HG03469 (cell line): ENCODE data around the gene CS.
"Not testable (repeated sequence)": the region's sequence is repeated elsewhere in the genome, so short reads cannot be mapped to it uniquely, and the experiment has no call there.

Experiments
- ATAC-seq: cut with Tn5 transposase; IDR thresholded peaks from one replicate; pipeline ENCODE4 v1.9.1; 2021; ENCODE audit warnings: mild to moderate bottlenecking, moderate library complexity, moderate number of reproducible peaks; ENCODE audit not compliant: unreplicated experiment

CS gene

GRCh38 chr12:56321610-56322009, 21.5 kb upstream of the CS start:
- not testable (repeated sequence) for ATAC-seq

DNA sequence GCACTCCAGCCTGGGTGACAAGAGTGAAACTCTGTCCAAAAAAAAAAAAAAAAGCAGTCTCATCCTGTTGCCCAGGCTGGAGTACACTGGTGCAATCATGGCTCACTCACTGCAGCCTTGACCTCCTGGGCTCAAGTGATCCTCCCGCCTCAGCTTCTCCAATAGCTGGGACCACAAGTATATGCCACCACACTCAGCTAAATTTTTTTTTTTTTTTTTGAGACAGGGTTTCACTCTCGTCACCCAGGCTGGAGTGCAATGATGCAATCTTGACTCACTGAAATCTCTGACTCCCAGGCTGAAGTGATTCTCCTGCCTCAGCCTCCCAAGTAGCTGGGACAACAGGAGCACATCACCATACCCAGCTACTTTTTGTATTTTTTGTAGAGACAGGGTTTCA, 20.9 kb upstream of the CS start:
- no peak for ATAC-seq

GRCh38 chr12:56317675-56318074, 17.5 kb upstream of the CS start:
- no peak for ATAC-seq

DNA sequence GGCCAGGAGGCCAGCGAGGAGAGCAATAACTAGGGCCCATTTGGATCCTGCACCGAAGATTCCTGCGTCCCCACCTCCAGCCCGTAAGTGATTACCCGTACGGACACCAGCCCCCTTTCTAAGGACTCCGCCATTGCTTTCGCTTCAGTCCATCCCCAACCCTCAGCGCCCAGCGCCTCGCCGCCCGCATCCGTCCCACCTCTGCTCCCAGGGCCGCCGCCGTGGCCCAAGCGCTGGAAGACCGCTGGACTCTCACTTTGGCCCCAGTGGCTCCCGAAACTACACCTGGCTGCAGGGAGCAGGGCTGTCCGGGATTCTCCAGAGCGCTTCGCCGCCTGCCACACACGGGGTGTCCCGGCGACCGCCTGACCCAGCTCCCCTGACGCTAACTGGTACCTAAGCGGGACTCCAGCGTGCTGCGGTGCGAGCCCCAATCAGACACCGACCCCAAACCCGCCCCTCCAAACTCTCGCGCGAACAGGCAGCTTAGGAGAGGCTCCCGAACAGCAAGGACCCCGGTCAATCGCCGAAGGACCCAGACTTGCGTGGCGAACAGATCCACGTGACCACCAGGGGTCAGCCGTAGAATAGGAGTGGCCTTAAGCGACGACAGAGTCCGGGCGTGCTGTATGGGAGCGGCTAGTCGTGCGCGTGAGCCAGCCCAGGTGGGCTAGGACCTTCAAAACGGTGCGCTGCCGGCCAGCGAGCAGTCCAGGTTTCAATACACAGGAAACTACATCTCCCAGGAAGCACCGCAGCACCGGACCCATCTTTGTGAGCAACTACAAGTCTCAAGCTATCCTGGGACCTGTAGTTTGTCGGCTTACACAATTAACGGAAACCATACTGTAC, 15.7 kb upstream of the CS start, which contains the start of gene CNPY2:
Gene CNPY2, minus strand, starts transcription at position 367 of the 852 bp plus-strand sequence. CDS start 771 bp downstream, outside the sequence.
- peak; percentile 71 for ATAC-seq

GRCh38 chr12:56315249-56315621, 15.1 kb upstream of the CS start:
- ATAC-seq = no peak

DNA sequence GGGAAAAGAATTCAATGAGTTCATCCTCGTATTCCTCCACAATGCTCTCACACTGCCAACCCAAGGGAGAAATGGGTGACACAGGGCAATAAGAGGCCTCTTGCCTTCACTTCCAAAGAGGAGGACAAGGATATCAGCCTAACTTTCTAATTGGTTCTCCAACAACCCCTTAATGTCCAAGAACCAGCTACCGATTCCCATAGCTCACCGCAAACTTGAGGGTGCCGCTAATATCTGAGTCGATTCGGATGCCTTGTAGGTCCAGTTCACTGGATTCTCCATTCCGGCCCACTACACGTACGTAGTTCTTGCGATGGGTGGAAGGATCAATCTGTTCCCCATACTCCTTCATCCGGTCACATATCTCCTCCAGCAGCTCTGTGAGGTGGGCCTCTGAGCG, 10.9 kb upstream of the CS start:
- no peak for ATAC-seq

- no peak for ATAC-seq
Measured at GRCh38 chr12:56308714-56309113, 8.6 kb upstream of the CS start.

DNA sequence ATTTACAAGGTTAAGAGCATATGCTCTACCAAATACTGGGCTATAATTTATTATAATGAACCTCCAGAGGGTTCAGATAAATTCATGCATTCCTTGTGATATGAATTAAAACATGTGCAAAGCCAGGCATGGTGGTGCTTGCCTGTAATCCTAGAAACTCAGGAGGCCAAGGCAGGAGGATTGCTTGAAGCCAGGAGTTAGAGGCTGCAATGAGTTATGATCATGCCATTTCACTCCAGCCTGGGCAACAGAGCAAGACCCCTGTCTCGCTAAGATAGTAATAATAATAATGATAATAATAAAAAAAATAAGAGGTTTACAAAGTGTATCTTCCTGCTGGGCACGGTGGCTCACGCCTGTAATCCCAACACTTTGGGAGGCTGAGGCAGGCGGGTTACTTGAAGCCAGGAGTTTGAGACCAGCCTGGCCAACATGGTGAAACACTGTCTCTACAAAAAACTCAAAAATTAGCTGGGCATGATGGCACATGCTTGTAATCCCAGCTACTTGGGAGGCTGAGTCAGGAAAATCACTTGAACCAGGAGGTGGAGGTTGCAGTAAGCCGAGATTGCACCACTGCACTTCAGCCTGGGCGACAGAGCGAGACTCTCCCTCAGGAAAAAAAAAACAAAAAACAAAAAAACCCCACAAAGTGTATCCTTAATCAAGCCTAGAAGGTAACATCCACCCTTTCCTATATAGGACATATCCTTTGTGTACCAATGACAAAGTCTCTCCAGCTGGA, 7.3 kb upstream of the CS start:
- no peak for ATAC-seq

DNA sequence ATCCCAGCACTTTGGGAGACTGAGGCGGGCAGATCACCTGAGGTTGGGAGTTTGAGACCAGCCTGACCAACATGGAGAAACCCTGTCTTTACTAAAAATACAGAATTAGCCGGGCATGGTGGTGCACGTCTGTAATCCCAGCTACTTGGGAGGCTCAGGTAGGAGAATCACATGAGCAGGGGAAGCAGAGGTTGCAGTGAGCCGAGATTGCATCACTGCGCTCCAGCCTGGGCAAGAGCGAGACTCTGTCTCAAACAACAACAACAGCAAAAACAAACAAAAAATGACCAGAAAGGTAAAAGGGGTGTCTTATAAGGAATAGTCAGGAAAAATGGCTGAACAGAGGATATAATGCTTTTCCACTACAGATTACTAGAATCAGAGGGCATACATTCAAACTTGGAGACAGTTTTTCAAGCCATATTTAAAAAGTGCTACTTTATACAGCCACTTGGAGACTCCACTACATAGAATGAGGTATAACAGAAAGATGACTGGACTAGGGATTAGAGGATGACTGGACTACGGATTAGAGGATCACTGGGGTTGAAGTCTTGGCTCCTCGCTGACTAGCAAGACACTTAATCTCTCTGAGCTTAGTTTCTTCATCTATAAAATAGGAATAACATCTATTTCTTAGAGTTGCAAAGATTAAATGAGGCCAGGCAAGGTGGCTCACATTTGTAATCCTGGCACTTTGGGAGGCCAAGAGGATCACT, 4.9 kb upstream of the CS start:
- no peak for ATAC-seq

DNA sequence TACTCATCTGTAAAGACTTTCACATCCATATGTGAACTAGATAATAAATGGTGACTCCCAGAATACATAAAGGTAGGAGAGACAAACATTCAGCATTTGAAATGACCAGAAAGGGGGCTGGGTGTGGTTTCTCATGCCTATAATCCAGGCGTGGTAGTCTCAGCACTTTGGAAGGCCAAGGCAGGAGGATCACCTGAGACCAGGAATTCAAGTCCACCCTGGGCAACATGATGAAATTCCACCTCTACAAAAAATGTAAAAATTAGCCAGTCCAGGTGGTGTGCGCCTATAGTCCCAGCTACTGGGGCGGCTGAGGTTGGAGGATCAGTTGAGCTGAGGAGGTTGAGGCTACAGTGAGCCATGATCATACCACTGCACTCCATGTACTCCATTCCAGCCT, 4.1 kb upstream of the CS start:
- no peak for ATAC-seq

DNA sequence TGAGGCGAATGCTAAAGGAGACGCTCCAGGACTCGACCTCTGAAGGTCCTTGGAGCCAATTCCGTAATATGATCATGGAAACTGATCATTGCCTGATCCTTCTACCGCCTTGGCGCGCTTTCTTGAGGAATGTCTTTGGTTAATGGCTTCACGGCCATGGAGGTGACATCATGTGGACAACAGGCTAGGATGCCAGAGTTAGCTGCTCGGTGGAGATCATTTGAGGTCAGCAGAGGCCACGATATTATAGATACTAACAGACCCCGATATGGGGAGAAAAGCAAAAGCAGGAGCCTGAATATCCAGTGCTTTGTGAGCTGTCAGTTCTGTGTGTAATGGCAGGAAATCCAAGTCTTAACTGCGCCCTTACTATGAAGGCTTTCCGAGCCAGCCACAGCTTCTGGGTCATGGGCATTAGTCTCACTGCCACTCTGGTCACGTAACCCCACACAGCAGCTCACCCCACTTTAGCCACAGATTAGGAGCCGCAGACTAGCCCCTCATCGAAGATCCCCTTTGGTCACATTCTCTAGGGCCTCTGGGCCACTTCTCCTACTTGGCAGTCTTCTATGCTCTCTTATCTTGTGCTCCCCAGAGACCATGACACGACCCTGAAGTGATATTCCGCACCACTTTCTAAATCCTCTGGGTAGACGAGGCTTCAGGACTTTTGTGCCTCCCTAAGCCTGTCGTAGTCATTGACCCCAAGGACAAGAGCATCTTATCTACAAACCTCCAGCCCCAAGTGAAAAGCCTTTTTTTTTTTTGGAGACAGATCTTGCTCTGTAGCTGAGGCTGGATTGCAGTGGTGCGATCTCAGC, 724 bp upstream of the CS start:
- ATAC-seq = no peak

GRCh38 chr12:56299308-56299852, 750 bp downstream of the CS start:
- no peak for ATAC-seq

DNA sequence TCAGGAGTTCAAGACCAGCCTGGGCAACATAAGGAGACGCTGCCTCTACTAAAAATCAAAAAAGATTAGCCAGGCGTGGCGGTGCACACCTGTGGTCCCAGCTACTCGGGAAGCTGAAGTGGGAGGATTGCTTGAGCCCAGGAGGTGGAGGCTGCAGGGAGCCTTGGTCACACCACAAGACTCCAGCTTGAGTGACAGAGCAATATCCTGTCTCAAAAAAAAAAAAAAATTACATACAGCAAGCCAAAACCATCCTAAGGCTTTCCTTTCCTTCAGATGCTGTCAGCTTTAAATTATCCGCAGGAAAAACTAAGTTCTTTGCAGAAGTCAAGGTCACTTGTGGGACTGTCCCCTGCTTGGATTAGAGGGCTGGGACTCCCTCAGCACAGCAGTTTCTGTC, 1.3 kb downstream of the CS start:
- ATAC-seq = no peak

GRCh38 chr12:56297400-56297799, 2.7 kb downstream of the CS start:
- no peak for ATAC-seq

DNA sequence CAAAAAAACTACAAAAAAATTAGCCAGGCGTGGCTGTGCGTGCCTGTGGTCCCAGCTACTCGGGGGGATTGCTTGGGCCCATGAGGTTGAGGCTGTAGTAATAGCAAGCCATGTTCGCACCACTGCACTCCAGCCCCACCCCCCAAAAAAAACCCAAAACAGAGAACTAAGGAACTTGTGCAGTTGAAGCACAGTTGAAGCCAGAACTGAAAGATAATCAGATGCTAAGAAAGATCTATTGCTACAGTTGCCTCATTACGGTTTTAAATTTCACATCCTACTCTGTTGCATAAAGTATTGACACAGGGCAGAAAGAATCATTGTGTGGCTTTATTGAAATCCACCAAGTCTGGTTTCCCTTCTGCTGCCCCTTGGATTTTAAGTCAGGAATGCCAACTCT, 3.8 kb downstream of the CS start:
- no peak for ATAC-seq

DNA sequence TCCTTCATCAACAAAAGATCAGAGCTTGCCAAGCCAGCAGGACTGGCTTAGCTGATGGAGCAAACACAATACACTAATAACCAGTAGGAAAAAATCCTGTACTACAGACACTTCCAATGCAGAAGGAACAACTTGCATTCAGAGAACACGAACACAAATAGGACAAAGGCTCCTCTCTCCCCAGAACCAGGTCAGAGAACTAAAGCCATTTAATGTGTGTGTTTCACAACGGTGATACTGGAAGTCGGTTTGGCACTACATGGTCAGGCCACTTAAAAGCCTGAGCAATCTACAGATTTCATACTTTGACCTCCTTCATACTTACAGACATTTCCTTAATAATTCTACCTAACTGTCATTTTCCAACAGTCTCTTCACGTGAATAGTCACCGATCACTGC, 6.3 kb downstream of the CS start:
- no peak for ATAC-seq

DNA sequence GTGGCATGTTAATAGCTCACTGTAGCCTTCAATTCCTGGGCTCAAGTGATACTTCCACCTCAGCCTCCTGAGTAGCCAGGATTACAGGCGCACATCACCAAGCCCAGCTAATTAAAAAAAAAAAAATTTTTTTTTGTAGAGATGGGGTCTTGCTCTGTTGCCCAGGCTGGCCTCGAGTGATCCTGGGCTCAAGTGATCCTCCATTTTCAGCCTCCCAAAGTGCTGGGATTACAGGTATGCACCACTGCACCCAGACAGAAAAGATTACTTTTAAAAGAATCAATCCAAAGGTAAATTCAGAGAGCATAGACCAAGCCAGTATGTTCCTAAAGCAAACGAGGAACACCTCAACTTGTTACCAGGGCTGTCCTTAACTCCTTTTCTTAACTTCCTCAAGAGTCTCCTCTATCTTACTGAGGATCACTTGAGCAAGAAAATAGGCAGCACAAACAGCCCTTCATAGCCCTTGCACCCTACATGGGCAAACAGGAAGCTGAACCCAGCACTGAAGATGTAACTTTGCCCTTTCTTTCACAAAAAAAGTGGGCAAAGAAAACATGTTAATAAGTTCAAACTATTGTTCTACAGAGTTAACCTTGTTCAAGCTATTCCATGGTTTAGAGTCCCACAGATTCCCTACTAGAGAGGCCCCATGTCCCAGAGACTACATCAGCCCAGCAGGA, 11.3 kb downstream of the CS start:
- no peak for ATAC-seq

DNA sequence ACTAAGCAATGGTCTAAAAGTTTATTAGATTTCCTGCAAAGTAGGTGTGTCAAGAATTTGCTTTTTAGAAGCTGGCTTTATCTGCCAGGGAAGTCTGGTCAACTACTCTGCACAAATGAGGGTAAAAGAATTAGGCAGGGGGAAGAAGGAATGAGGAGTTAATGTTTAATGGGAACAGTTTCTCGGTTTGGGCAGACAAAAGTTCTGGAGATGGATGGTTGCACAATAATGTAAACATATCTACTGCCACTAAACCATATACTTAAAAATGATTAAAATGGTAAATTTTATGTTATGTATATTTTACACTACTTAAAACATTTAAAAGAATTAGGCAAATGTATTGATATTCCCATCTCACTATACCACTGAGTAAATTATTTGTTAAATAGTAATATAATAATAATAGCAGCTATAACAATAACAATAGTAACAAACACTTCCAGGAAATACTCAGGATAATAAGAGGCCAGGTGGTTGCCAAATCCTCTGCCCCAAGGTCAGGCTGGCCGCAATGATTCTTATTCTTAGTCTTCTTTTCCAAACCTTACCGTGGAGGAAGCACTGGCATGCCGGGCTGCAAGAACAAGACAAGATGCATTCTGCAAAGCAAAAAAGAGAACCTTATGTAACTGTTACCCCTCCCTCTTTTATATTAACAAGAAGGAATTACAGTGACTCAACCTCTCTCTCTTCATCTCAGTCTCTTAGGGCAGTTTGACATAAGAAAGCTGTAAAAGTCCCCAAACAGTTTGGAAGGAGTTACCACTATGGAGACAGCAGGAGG, 13.9 kb downstream of the CS start:
- ATAC-seq = no peak

- ATAC-seq = not testable (repeated sequence)
Measured at GRCh38 chr12:56284263-56284662, 15.9 kb downstream of the CS start.
